ENCODE results near the gene RNF5. TPM values are rescaled to one million over a fixed set of nuclear protein-coding genes. Genes with fewer than 3 reads are reported as not detected.
A peak's percentile ranks its signal among the peaks of the same experiment; 100 is the strongest.

The RNF5 gene
- total RNA-seq, 1 experiment from 2014 or later: 114 TPM

DNA sequence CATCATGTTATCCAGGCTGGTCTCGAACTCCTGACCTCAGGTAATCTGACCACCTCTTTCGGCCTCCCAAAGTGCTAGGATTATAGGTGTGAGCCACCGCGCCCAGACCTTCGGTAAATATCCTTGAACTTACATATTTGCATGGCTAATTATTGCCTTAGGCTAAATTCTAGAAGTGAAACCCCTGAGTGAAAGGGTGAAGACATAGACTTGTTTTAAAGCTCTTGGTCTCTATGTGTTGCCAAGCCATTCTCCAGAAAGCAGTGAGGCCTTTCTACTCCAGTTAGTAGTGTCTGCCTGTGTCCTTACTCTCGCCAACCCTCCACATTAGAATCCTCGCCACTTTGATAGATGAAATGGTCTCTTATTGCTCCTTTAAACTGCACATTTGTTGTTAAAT lies 48.2 kb downstream of the RNF5 start:
- peaks cover 15% of the 10 kb centered on the region for H3K4me1 Mint-ChIP-seq
- H3K27me3 Mint-ChIP-seq (ENCODE audit: low read depth): peaks cover 2% of the 10 kb centered on the region
- no peaks in the 10 kb centered on the region for H3K36me3 Mint-ChIP-seq
- DNase-seq (ENCODE audit: low spot score) (no peak), ATAC-seq (no peak)
- no peaks in the 10 kb centered on the region for H3K9me3 Mint-ChIP-seq
- no peak overlapping the region for H3K4me3 Mint-ChIP-seq
- CTCF ChIA-PET: no interaction called here
- TF ChIP-seq, protein P1, sequence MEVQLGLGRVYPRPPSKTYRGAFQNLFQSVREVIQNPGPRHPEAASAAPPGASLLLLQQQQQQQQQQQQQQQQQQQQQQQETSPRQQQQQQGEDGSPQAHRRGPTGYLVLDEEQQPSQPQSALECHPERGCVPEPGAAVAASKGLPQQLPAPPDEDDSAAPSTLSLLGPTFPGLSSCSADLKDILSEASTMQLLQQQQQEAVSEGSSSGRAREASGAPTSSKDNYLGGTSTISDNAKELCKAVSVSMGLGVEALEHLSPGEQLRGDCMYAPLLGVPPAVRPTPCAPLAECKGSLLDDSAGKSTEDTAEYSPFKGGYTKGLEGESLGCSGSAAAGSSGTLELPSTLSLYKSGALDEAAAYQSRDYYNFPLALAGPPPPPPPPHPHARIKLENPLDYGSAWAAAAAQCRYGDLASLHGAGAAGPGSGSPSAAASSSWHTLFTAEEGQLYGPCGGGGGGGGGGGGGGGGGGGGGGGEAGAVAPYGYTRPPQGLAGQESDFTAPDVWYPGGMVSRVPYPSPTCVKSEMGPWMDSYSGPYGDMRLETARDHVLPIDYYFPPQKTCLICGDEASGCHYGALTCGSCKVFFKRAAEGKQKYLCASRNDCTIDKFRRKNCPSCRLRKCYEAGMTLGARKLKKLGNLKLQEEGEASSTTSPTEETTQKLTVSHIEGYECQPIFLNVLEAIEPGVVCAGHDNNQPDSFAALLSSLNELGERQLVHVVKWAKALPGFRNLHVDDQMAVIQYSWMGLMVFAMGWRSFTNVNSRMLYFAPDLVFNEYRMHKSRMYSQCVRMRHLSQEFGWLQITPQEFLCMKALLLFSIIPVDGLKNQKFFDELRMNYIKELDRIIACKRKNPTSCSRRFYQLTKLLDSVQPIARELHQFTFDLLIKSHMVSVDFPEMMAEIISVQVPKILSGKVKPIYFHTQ (CRISPR knock-in tag; IDR thresholded peaks at IDR 0.05): no peak
- TF ChIP-seq, protein P2, sequence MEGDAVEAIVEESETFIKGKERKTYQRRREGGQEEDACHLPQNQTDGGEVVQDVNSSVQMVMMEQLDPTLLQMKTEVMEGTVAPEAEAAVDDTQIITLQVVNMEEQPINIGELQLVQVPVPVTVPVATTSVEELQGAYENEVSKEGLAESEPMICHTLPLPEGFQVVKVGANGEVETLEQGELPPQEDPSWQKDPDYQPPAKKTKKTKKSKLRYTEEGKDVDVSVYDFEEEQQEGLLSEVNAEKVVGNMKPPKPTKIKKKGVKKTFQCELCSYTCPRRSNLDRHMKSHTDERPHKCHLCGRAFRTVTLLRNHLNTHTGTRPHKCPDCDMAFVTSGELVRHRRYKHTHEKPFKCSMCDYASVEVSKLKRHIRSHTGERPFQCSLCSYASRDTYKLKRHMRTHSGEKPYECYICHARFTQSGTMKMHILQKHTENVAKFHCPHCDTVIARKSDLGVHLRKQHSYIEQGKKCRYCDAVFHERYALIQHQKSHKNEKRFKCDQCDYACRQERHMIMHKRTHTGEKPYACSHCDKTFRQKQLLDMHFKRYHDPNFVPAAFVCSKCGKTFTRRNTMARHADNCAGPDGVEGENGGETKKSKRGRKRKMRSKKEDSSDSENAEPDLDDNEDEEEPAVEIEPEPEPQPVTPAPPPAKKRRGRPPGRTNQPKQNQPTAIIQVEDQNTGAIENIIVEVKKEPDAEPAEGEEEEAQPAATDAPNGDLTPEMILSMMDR (IDR thresholded peaks at IDR 0.05): no peak
- no peak for TF ChIP-seq ETV6 (CRISPR knock-in tag; IDR thresholded peaks at IDR 0.05)
- no peak for TF ChIP-seq ZNF396 (CRISPR knock-in tag; IDR thresholded peaks at IDR 0.05; ENCODE audit: borderline replicate concordance)
- no peak for TF ChIP-seq ZNF671 (CRISPR knock-in tag; IDR thresholded peaks at IDR 0.05)
- TF ChIP-seq MXD4 (CRISPR knock-in tag; IDR thresholded peaks at IDR 0.05; ENCODE audit: borderline replicate concordance): no peak
- TF ChIP-seq, protein P3, sequence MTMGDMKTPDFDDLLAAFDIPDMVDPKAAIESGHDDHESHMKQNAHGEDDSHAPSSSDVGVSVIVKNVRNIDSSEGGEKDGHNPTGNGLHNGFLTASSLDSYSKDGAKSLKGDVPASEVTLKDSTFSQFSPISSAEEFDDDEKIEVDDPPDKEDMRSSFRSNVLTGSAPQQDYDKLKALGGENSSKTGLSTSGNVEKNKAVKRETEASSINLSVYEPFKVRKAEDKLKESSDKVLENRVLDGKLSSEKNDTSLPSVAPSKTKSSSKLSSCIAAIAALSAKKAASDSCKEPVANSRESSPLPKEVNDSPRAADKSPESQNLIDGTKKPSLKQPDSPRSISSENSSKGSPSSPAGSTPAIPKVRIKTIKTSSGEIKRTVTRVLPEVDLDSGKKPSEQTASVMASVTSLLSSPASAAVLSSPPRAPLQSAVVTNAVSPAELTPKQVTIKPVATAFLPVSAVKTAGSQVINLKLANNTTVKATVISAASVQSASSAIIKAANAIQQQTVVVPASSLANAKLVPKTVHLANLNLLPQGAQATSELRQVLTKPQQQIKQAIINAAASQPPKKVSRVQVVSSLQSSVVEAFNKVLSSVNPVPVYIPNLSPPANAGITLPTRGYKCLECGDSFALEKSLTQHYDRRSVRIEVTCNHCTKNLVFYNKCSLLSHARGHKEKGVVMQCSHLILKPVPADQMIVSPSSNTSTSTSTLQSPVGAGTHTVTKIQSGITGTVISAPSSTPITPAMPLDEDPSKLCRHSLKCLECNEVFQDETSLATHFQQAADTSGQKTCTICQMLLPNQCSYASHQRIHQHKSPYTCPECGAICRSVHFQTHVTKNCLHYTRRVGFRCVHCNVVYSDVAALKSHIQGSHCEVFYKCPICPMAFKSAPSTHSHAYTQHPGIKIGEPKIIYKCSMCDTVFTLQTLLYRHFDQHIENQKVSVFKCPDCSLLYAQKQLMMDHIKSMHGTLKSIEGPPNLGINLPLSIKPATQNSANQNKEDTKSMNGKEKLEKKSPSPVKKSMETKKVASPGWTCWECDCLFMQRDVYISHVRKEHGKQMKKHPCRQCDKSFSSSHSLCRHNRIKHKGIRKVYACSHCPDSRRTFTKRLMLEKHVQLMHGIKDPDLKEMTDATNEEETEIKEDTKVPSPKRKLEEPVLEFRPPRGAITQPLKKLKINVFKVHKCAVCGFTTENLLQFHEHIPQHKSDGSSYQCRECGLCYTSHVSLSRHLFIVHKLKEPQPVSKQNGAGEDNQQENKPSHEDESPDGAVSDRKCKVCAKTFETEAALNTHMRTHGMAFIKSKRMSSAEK (CRISPR knock-in tag; IDR thresholded peaks at IDR 0.05; ENCODE audit: borderline replicate concordance): no peak
- TF ChIP-seq NFE2L1 (CRISPR knock-in tag; IDR thresholded peaks at IDR 0.05): no peak
- no peak for TF ChIP-seq FOXJ3 (CRISPR knock-in tag; IDR thresholded peaks at IDR 0.05; ENCODE audit: borderline replicate concordance)
- TF ChIP-seq ATF1 (CRISPR knock-in tag; IDR thresholded peaks at IDR 0.05): no peak
- TF ChIP-seq FOXK1 (CRISPR knock-in tag; IDR thresholded peaks at IDR 0.05): no peak
- TF ChIP-seq JUN (CRISPR knock-in tag; IDR thresholded peaks at IDR 0.05): no peak
- no peak for TF ChIP-seq NFYB (CRISPR knock-in tag; conservative IDR thresholded peaks at IDR 0.05; ENCODE audit: low read depth)
- TF ChIP-seq GTF2I (CRISPR knock-in tag; conservative IDR thresholded peaks at IDR 0.05): no peak
- no peak for TF ChIP-seq GRHL2 (CRISPR knock-in tag; IDR thresholded peaks at IDR 0.05; ENCODE audit: insufficient replicate concordance, severe bottlenecking)
- TF ChIP-seq OVOL2 (CRISPR knock-in tag; IDR thresholded peaks at IDR 0.05; ENCODE audit: borderline replicate concordance): no peak
- POLR2A ChIA-PET: no interaction called here
- H3K27ac Mint-ChIP-seq: no peak overlapping the region

Small RNA genes within 50 kb of the gene (microRNA-seq; reads per million reads assigned to microRNA genes)
- gene MIR6721 (ENCODE audit: borderline number of aligned reads) (12.6 reads per million, percentile 31 among the genes with 10 or more reads in this experiment), gene MIR6833 (ENCODE audit: borderline number of aligned reads) (not detected)

Other genes starting within 250 kb of the RNF5 start
- gene CFB, start 232.3 kb upstream of the RNF5 start, total RNA-seq (2021): 1.4 to 2.7 TPM (median 1.4 TPM) in 3 replicates
- gene NELFE, start 219.4 kb upstream of the RNF5 start, total RNA-seq (2021): 73.8 to 88.7 TPM (median 79.0 TPM) in 3 replicates
- 80.0 to 84.0 TPM (median 81.8 TPM) in 3 replicates for gene SKIC2, start 219.2 kb upstream of the RNF5 start, total RNA-seq (2021)
- 13.8 to 16.5 TPM (median 15.7 TPM) in 3 replicates for gene DXO, start 206.3 kb upstream of the RNF5 start, total RNA-seq (2021)
- 3.8 to 5.2 TPM (median 4.2 TPM) in 3 replicates for gene C4A, start 196.3 kb upstream of the RNF5 start, total RNA-seq (2021)
- 3.7 to 5.1 TPM (median 5.0 TPM) in 3 replicates for gene C4B, start 163.6 kb upstream of the RNF5 start, total RNA-seq (2021)
- 1.2 to 1.5 TPM (median 1.4 TPM) in 3 replicates for gene CYP21A2, start 140.0 kb upstream of the RNF5 start, total RNA-seq (2021)
- 6.4 to 10.9 TPM (median 9.0 TPM) in 3 replicates for gene TNXB, start 69.1 kb upstream of the RNF5 start, total RNA-seq (2021)
- gene ATF6B, start 50.2 kb upstream of the RNF5 start, total RNA-seq (2021): 46.1 to 49.1 TPM (median 47.5 TPM) in 3 replicates
- 8.2 to 9.0 TPM (median 8.4 TPM) in 3 replicates for gene FKBPL, start 48.1 kb upstream of the RNF5 start, total RNA-seq (2021)
- gene PRRT1, start 26.5 kb upstream of the RNF5 start, total RNA-seq (2021): 1.4 to 2.2 TPM (median 1.6 TPM) in 3 replicates
- gene PPT2, start 24.3 kb upstream of the RNF5 start, total RNA-seq (2021): 30.0 to 33.8 TPM (median 31.6 TPM) in 3 replicates
- gene EGFL8, start 13.8 kb upstream of the RNF5 start, total RNA-seq (2021): 15.7 to 17.5 TPM (median 17.4 TPM) in 3 replicates
- 84.5 to 88.9 TPM (median 87.5 TPM) in 3 replicates for gene AGPAT1, start 2.3 kb upstream of the RNF5 start, total RNA-seq (2021)
- 17.7 to 20.0 TPM (median 18.1 TPM) in 3 replicates for gene AGER, start 5.8 kb downstream of the RNF5 start, total RNA-seq (2021)
- gene PBX2, start 11.8 kb downstream of the RNF5 start, total RNA-seq (2021): 130 to 165 TPM (median 150 TPM) in 3 replicates
- gene GPSM3, start 14.2 kb downstream of the RNF5 start, total RNA-seq (2021): 10.0 to 14.0 TPM (median 13.1 TPM) in 3 replicates
- 2.4 to 2.6 TPM (median 2.6 TPM) in 3 replicates for gene NOTCH4, start 45.7 kb downstream of the RNF5 start, total RNA-seq (2021)
- not detected in 3 replicates for gene TSBP1, start 193.5 kb downstream of the RNF5 start, total RNA-seq (2021)
- not detected in 3 replicates for gene BTNL2, start 228.8 kb downstream of the RNF5 start, total RNA-seq (2021)